ENCODE results near the gene C1orf159.
A peak's percentile ranks its signal among the peaks of the same experiment; 100 is the strongest.

DNA sequence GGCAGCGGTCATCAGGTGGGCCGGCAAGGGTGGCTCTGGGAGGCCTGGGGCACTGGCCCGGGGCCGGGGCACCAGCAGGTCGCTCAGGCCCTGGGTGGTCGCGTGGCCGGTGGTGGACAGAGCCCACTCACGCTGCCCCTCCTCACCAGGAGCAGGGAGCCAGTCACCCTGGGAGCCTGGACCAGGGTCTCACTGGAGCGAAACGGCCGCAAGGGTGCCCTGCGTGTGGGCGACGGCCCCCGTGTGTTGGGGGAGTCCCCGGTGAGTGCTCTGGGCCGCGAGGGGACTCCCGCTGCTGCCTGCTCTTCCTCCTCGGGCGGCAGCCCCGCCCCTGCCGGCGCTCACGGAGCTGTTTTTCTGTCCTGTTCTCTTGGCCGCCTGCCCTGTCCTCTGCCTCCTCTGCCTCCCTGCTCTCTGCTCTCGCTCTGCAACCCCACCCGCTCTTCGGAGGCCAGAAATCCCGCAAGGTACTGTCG lies 65.3 kb downstream of the C1orf159 start:
- no peak for TF ChIP-seq FOXM1 (IDR thresholded peaks at IDR 0.05; ENCODE audit: borderline replicate concordance, low read depth)
- TF ChIP-seq, protein P1, sequence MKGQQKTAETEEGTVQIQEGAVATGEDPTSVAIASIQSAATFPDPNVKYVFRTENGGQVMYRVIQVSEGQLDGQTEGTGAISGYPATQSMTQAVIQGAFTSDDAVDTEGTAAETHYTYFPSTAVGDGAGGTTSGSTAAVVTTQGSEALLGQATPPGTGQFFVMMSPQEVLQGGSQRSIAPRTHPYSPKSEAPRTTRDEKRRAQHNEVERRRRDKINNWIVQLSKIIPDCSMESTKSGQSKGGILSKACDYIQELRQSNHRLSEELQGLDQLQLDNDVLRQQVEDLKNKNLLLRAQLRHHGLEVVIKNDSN (IDR thresholded peaks at IDR 0.05), result no peak
- no peak for TF ChIP-seq TCF12 (IDR thresholded peaks at IDR 0.05; ENCODE audit: low read depth)
- no peak for TF ChIP-seq TAF1 (IDR thresholded peaks at IDR 0.05; ENCODE audit: low read depth)
- TF ChIP-seq ZBTB7A (IDR thresholded peaks at IDR 0.05; ENCODE audit: low read depth), result 0 out of 2 replicates have a peak, but pooled peaks have one; percentile 35
- no peak for TF ChIP-seq MAX (IDR thresholded peaks at IDR 0.05)

Data from Ishikawa (cell line).